Measurements from ENCODE around the gene ACAD10.

Gene ACAD10

GRCh38 chr12:111780615-111781014, 94.8 kb downstream of the ACAD10 start:
- DNase-seq (ENCODE audit: low read depth, low spot score): no peak
- in situ Hi-C loops (cut with HindIII; ENCODE audit: low sequenced_read_pairs): no loop called here
- H3K4me3 ChIP-seq (ENCODE audit: low read depth, low read length): no peak overlapping the region
- TF ChIP-seq, protein P1, sequence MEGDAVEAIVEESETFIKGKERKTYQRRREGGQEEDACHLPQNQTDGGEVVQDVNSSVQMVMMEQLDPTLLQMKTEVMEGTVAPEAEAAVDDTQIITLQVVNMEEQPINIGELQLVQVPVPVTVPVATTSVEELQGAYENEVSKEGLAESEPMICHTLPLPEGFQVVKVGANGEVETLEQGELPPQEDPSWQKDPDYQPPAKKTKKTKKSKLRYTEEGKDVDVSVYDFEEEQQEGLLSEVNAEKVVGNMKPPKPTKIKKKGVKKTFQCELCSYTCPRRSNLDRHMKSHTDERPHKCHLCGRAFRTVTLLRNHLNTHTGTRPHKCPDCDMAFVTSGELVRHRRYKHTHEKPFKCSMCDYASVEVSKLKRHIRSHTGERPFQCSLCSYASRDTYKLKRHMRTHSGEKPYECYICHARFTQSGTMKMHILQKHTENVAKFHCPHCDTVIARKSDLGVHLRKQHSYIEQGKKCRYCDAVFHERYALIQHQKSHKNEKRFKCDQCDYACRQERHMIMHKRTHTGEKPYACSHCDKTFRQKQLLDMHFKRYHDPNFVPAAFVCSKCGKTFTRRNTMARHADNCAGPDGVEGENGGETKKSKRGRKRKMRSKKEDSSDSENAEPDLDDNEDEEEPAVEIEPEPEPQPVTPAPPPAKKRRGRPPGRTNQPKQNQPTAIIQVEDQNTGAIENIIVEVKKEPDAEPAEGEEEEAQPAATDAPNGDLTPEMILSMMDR (IDR thresholded peaks at IDR 0.05; ENCODE audit: low read depth, low read length): no peak

GRCh38 chr12:111781085-111781658, 95.3 kb downstream of the ACAD10 start:
- H3K4me3 ChIP-seq (ENCODE audit: low read depth, low read length): no peak overlapping the region
- no peak for DNase-seq (ENCODE audit: low read depth, low spot score)
- TF ChIP-seq, protein P1 (IDR thresholded peaks at IDR 0.05; ENCODE audit: low read depth, low read length): no peak
- in situ Hi-C loops (cut with HindIII; ENCODE audit: low sequenced_read_pairs): no loop called here

- TF ChIP-seq, protein P1 (IDR thresholded peaks at IDR 0.05; ENCODE audit: low read depth, low read length): no peak
- DNase-seq (ENCODE audit: low read depth, low spot score): no peak
- in situ Hi-C loops (cut with HindIII; ENCODE audit: low sequenced_read_pairs): no loop called here
- H3K4me3 ChIP-seq (ENCODE audit: low read depth, low read length): no peak overlapping the region
Measured at GRCh38 chr12:111783046-111783445, 97.2 kb downstream of the ACAD10 start.

- DNase-seq (ENCODE audit: low read depth, low spot score): no peak
- H3K4me3 ChIP-seq (ENCODE audit: low read depth, low read length): no peak overlapping the region
- in situ Hi-C loops (cut with HindIII; ENCODE audit: low sequenced_read_pairs): no loop called here
- TF ChIP-seq, protein P1 (IDR thresholded peaks at IDR 0.05; ENCODE audit: low read depth, low read length): no peak
Measured at GRCh38 chr12:111784953-111785352, 99.1 kb downstream of the ACAD10 start.

GRCh38 chr12:111785651-111786050, 99.8 kb downstream of the ACAD10 start:
- peak; percentile 16 for DNase-seq (ENCODE audit: low read depth, low spot score)
- no peak overlapping the region for H3K4me3 ChIP-seq (ENCODE audit: low read depth, low read length)
- TF ChIP-seq, protein P1 (IDR thresholded peaks at IDR 0.05; ENCODE audit: low read depth, low read length): no peak
- in situ Hi-C loops (cut with HindIII; ENCODE audit: low sequenced_read_pairs): no loop called here

- in situ Hi-C loops (cut with HindIII; ENCODE audit: low sequenced_read_pairs): no loop called here
- TF ChIP-seq, protein P1 (IDR thresholded peaks at IDR 0.05; ENCODE audit: low read depth, low read length): peak; percentile 13
Measured at GRCh38 chr12:111788178-111788654, 102.4 kb downstream of the ACAD10 start.

More at GRCh38 chr12:111788178-111788654, 102.4 kb downstream of the ACAD10 start:
- no peak for DNase-seq (ENCODE audit: low read depth, low spot score)
- H3K4me3 ChIP-seq (ENCODE audit: low read depth, low read length): no peak overlapping the region

Measured in astrocyte of the spinal cord (primary cell).